GM23248 (cell line): ENCODE data around the gene CD164.

ENCODE experiments used
- EZH2 ChIP-seq: fragments of 200-600 bp; sonication (generic); IDR thresholded peaks from 2 replicates; pipeline ENCODE4 v1.6.1; 2018; ENCODE audit warnings: antibody characterized with exemption, mild to moderate bottlenecking; ENCODE audit not compliant: insufficient read depth, poor library complexity, severe bottlenecking
- EZH2phosphoT487 ChIP-seq: fragments of 200-600 bp; sonication (generic); IDR thresholded peaks from 2 replicates; pipeline ENCODE4 v1.6.1; 2018; ENCODE audit warnings: antibody characterized with exemption, moderate library complexity, mild to moderate bottlenecking, low read depth; ENCODE audit not compliant: insufficient read depth

DNA sequence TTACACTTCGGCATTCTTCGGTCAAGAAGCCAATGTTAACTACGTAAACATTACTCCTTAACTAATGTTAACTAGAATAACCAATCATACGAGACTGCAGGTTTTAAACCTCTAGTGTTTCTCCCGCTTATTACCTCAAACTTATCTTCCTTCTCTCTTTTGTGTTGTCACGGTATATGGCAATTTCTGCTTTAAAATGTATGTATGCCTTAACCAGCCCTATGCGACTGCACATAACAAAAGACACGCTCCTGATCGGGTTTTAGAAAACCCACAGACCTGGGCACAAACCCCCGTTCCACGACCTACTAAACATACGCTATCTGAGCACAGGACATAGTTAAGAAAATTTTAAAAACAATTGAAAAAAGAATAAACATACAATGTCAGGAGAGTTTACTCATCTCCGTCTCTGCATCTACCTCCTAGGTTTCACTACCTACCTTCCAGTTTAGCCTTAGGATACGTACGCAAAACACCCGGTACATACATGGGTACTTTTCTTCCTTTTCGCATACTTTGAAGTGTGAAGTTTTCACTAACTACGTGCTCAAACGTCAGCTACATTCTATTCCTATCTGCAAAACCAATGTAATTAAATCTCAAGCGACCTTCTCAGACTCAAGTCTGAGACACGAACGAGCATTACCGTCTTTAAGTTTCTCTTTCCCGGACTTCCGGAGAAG, 1.1 kb downstream of the CD164 start:
- TF ChIP-seq EZH2phosphoT487 (no peak), EZH2 (no peak)
